ENCODE measurements around the gene STAC2.

The STAC2 gene

GRCh38 chr17:39161962-39162361, 63.8 kb downstream of the STAC2 start:
- no peak for DNase-seq (ENCODE audit: low spot score)
